Stimulated activated CD4-positive, alpha-beta T cell treated with anti-CD3 and anti-CD28 coated beads, Interleukin-12 subunit alpha, Interleukin-12 subunit beta, amount 100 ng/mL, for 24 hours (primary cell): ENCODE data around the gene TAF11L2.
"Not testable (repeated sequence)": the region's sequence is repeated elsewhere in the genome, so short reads cannot be mapped to it uniquely, and the experiment has no call there.

ENCODE experiments used
- DNase-seq, 2 experiments: peaks; one replicate each; pipeline ENCODE4 v3.0.0-alpha.2; 2020; ENCODE audit warnings: low read depth in 2 of 2

TAF11L2 gene

GRCh38 chr5:17497931-17498330 lies at the start of gene TAF11L2:
TSS of gene TAF11L2 (plus strand) at chr5:17498231.
- DNase-seq: not testable (repeated sequence)

DNA sequence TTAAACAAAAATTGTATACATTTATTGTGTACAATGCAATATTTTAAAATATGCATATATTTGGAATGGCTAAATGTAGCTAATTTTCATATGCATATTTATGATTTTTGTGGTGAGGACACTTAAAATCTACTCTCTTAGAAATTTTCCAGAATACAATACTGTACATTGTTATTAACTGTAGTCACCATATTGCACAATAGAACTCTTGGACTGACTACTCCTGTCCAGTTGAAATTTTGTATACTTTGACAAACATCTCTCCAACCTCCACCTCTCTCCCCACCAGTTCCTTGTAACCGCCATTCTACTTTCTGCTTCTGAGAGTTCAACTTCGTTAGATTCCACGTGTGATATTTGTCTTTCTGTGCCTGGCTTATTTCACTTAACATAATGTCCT lies 49.2 kb upstream of the TAF11L2 start:
- no peak for DNase-seq

GRCh38 chr5:17452936-17453335 lies 45.1 kb upstream of the TAF11L2 start:
- no peak for DNase-seq

DNA sequence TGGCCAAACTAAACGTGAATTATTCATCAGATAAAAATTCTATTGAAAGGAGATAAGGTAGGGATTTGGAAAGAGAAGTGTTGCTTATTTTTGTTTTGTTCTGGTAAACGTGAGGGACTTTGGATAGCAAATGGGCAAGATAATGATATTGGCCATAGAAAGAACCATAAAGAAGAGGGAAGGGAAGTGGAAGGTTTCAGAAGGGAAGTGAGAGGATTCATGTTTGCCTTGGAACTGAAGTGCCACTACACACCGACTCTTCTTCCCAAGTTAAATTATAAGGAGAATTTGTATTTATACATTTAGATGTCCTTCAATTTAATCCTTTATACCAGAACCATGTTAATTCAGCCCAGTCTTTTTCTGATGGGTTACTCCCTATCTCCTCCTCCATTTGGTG lies 42.1 kb upstream of the TAF11L2 start:
- DNase-seq: no peak

DNA sequence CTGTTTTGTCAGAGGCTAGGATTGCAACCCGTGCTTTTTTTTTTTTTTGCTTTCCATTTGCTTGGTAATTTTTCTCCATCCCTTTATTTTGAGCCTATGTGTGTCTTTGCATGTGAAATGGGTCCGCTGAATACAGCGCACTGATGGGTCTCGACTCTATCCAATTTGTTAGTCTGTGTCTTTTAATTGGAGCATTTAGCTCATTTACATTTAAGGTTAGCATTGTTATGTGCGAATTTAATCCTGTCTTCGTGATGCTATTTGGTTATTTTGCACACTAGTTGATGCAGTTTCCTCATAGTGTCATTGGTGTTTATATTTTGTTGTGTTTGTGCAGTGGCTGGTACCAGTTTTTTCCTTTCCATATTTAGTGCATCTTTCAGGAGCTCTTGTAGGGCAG lies 36.2 kb upstream of the TAF11L2 start:
- DNase-seq: no peak

GRCh38 chr5:17463653-17464052 lies 34.4 kb upstream of the TAF11L2 start:
- DNase-seq: no peak

DNA sequence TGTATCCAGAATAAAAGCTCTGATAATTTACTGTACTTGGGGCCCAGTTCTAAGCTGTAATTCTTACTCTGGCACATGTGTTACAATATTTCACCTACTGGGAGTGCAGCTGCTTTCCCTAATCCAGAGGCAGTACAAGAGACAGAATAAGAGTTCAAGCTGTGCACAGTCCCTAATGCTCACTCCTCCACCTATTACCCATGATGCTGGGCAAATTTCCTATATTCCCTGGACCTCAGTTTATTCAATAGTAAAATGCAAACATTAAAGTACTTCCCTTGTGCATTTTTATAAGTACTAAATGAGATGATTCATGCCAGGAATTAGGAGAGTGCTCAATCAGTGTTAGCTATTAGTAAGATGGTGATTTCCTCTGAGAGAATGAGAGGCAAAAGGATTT lies 28.0 kb upstream of the TAF11L2 start:
- no peak for DNase-seq

DNA sequence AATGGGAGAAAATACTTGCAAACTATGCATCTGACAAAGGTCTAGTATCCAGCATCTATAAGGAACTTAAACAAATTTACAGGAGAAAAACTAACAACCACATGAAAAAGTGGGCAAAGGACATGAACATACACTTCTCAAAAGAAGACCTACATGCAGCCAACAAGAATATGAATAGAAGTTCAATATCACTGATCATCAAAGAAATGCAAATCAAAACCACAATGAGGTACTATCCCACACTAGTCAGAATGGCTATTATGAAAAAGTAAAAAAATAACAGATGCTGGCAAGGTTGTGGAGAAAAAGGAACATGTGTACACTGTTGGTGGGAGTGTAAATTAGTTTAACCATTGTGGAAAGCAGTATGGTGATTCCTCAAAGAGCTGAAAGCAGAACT lies 23.0 kb upstream of the TAF11L2 start:
- DNase-seq: not testable (repeated sequence)

- no peak for DNase-seq
Observed at GRCh38 chr5:17477043-17477442, 21.0 kb upstream of the TAF11L2 start.

- no peak for DNase-seq
Observed at GRCh38 chr5:17477573-17478265, 20.3 kb upstream of the TAF11L2 start.

DNA sequence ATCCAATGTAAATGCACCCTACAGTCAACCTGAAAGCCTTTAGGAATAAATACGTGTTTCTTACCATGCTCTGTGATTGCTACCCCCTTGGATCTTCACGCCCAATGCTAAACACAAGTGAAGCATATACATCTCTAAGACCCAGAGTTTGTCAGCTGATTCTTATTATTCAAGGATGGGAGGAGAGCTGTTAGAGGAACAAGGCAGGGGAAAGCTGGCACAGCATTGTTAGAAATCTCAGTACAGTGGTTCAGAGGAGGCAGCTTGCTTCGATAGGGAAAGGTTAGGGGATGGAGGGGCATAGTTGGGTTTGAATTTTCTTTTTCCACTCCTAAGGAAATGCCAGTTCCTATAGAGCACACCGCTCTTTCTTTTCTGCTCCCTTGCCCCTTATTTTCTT lies 16.7 kb upstream of the TAF11L2 start:
- no peak for DNase-seq

DNA sequence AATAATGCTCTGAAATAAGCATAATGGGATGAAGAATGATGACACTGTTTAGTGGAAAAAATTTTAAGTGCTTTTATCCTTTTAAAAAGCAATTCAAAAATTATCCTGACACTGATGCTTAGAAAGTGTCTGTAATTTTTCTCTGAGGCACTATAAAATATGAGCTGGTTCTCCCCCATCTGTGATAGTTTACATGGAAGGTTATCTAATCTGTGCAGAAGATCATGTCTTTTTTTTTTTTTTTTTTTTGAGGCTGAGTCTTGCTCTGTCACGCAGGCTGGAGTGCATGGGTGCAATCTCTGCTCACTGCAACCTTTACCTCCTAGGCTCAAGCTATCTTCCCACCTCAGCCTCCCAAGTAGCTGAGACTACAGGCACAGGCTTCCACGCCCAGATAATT lies 15.2 kb upstream of the TAF11L2 start:
- no peak for DNase-seq

GRCh38 chr5:17486464-17487173 lies 11.4 kb upstream of the TAF11L2 start:
- not testable (repeated sequence) for DNase-seq

DNA sequence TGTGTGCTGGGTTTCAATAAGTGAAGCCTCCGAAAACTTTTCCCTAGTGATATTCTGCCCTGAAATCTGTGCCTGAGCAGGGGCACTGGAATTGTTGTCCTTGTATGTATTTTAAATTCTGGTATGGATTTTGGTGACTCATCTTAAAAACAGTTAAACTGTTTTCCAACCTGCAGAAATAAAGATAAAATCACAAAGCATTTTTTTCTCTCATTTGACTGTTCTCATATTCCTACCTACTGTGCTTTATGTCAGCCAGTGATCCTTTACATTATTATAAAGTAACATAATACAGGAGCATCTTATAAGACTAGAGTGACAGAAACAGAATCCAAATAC lies 10.9 kb upstream of the TAF11L2 start:
- no peak for DNase-seq

GRCh38 chr5:17491257-17491656 lies 6.8 kb upstream of the TAF11L2 start:
- not testable (repeated sequence) for DNase-seq

DNA sequence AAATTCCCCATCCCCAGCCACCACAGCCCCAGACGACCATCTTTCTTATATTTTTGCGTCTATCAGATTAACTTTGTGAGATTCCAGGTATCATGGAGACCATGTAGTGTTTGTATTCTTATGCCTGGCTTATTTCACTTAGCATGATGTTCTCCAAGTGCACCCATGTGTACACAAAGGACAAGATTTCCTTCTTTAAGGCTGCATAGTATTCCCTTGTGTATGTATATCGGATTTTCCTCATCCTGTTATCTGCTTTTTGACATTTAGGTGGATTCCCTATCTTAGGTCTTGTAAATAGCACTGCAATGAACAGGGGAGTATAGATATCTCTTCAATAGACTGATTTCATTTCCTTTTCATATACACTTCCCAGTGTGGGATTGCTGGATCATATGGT lies 5.3 kb upstream of the TAF11L2 start:
- DNase-seq: no peak

DNA sequence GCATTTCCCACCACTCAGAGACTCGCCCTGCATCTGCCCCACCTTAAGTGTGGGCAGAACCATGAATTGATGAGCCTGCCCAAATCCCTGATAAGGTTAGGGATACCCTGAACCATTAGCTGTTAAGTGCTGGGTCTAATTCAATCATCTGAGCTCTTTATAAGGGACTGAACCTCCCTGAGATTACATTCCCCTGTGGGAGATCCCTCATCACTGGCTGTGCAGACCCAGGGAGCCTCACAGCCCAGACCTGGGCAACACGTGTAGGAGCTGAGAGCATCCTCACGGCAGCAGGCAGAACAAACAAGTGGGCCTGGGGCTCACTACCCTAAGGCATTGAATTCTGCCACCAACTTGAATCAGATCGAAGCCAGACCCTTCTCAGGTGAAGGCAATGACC lies 585 bp upstream of the TAF11L2 start:
- no peak for DNase-seq

DNA sequence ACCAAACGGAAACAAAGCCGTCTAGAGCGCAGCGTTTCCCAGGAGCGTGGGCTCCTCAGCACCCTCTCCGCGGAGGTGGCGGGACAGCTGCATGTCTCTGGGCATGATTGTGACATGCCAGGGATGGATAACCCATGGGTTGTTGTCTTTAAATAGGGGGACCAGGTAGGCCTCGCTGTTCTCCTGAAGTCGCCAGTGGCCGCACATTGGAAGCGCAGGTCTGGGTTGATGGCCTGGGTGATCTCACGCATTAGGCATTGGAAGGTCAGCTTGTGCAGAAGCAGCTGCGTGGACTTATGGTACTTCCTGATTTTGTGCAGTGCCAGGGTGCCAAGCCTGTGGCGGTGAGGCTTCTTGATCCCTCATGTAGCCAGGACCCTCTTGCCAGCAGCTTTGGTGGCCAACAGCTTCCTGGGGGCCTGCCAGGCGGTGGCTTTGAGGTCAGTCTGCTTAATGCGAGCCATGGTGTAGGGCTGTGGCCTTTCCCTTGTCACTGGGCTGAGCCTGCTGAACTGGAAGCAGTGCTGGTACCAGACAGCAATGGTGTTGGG lies 13.8 kb downstream of the TAF11L2 start:
- no peak for DNase-seq

DNA sequence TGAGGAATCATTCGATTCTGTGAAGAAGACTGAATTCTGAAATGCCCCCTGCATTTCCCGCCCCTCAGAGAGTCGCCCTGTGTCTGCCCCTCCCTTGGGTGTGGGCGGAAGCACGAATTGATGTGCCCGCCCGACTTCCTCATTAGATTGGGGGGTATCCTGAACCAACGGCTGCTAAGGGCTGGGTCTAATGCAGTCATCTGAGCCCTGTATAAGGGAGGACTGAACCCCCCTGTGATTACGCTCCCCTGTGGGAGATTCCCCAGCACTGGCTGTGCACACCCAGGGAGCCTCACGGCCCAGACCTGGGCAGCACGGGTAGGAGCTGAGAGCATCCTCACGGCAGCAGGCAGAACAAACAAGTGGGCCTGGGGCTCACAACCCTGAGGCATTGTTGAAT lies 19.5 kb downstream of the TAF11L2 start:
- peak in 1 of 2 experiments; percentile 1 for DNase-seq

DNA sequence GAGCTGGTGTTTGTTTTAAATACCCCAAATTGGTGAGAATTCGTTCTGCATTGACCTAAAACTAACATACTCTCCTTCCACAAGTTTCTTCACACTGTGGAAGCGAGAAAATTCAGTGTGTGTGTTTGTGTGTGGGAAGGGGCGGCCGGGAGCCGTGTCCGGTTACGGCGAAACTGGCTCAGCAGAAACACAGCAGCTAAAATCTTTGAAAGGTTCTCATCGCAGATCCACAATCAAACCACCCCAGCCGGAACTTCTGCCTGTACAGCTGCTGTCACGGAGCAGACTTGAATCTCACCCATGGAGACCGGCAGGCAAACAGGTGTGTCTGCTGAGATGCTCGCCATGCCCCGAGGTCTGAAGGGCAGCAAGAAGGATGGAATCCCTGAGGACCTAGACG lies 20.0 kb downstream of the TAF11L2 start, which contains the start of gene TAF11L3:
TAF11L3 (plus strand) TSS at position 301 of the 400 bp plus-strand sequence.
- DNase-seq: not testable (repeated sequence)

- DNase-seq: not testable (repeated sequence)
Observed at GRCh38 chr5:17519508-17519907, 21.5 kb downstream of the TAF11L2 start.

GRCh38 chr5:17521501-17521900 lies 23.5 kb downstream of the TAF11L2 start, which contains the start of gene TAF11L4:
TSS of gene TAF11L4 (plus strand) at chr5:17521801.
- not testable (repeated sequence) for DNase-seq

DNA sequence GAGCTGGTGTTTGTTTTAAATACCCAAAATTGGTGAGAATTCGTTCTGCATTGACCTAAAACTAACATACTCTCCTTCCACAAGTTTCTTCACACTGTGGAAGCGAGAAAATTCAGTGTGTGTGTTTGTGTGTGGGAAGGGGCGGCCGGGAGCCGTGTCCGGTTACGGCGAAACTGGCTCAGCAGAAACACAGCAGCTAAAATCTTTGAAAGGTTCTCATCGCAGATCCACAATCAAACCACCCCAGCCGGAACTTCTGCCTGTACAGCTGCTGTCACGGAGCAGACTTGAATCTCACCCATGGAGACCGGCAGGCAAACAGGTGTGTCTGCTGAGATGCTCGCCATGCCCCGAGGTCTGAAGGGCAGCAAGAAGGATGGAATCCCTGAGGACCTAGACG lies 26.9 kb downstream of the TAF11L2 start, which contains the start of gene TAF11L5:
TAF11L5 (plus strand) TSS at position 301 of the 400 bp plus-strand sequence.
- not testable (repeated sequence) for DNase-seq
